RWPE2 (cell line): ENCODE measurements around the gene DLAT.
A peak's percentile ranks its signal among the peaks of the same experiment; 100 is the strongest.

ENCODE experiments used
- ATAC-seq: fragments of 200-7000 bp; cut with Tn5 transposase; 3 replicates; pipeline ENCODE4 v1.9.1; 2021; ENCODE audit warnings: low read depth
- DNase-seq: peaks from one replicate; pipeline ENCODE4 v3.0.0-alpha.2; 2020; ENCODE audit warnings: low spot score
- H3K27ac ChIP-seq: fragments of 450-650 bp; 2 replicates; pipeline ENCODE4 v1.5.1; 2017; ENCODE audit warnings: mild to moderate bottlenecking; ENCODE audit not compliant: poor library complexity, severe bottlenecking
- H3K27me3 ChIP-seq: fragments of 250-450 bp; sonication (Bioruptor Pico); 2 replicates; pipeline ENCODE4 v1.5.1; 2021; ENCODE audit warnings: mild to moderate bottlenecking, moderate library complexity; ENCODE audit not compliant: insufficient read depth, poor library complexity, severe bottlenecking
- H3K36me3 ChIP-seq: fragments of 250-450 bp; sonication (Bioruptor Pico); 2 replicates; pipeline ENCODE4 v1.5.1; 2020; ENCODE audit warnings: low read depth, mild to moderate bottlenecking, moderate library complexity
- H3K4me1 ChIP-seq: fragments of 250-450 bp; sonication (Bioruptor Pico); 2 replicates; pipeline ENCODE4 v1.5.1; 2021; ENCODE audit warnings: mild to moderate bottlenecking, moderate library complexity; ENCODE audit not compliant: insufficient read depth, poor library complexity, severe bottlenecking
- H3K4me3 ChIP-seq: fragments of 250-450 bp; sonication (Bioruptor Pico); 2 replicates; pipeline ENCODE4 v1.5.1; 2021; ENCODE audit warnings: mild to moderate bottlenecking, moderate library complexity; ENCODE audit not compliant: severe bottlenecking
- H3K9me3 ChIP-seq: fragments of 250-450 bp; sonication (Bioruptor Pico); 2 replicates; pipeline ENCODE4 v1.5.1; 2021; ENCODE audit warnings: mild to moderate bottlenecking, moderate library complexity; ENCODE audit not compliant: severe bottlenecking
- TF ChIP-seq, protein P1 (sequence below): fragments of 450-650 bp; IDR thresholded peaks from one replicate; pipeline ENCODE4 v1.5.1; 2017; ENCODE audit warnings: mild to moderate bottlenecking, moderate library complexity; ENCODE audit not compliant: poor library complexity, severe bottlenecking

The DLAT gene

GRCh38 chr11:112049777-112050176 is 24.6 kb downstream of the DLAT start:
- Histone ChIP-seq H3K27ac (peak overlapping the region; percentile 60), H3K4me3 (no peak overlapping the region), H3K36me3 (peaks cover 91% of the 10 kb centered on the region), H3K9me3 (no peaks in the 10 kb centered on the region), H3K27me3 (no peaks in the 10 kb centered on the region), H3K4me1 (peaks cover 17% of the 10 kb centered on the region)
- ATAC-seq (no peak), DNase-seq (no peak)
- TF ChIP-seq, protein P1, sequence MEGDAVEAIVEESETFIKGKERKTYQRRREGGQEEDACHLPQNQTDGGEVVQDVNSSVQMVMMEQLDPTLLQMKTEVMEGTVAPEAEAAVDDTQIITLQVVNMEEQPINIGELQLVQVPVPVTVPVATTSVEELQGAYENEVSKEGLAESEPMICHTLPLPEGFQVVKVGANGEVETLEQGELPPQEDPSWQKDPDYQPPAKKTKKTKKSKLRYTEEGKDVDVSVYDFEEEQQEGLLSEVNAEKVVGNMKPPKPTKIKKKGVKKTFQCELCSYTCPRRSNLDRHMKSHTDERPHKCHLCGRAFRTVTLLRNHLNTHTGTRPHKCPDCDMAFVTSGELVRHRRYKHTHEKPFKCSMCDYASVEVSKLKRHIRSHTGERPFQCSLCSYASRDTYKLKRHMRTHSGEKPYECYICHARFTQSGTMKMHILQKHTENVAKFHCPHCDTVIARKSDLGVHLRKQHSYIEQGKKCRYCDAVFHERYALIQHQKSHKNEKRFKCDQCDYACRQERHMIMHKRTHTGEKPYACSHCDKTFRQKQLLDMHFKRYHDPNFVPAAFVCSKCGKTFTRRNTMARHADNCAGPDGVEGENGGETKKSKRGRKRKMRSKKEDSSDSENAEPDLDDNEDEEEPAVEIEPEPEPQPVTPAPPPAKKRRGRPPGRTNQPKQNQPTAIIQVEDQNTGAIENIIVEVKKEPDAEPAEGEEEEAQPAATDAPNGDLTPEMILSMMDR, result no peak

- Histone ChIP-seq H3K4me1 (peaks cover 17% of the 10 kb centered on the region), H3K4me3 (no peak overlapping the region), H3K27me3 (no peaks in the 10 kb centered on the region), H3K36me3 (peaks cover 84% of the 10 kb centered on the region), H3K9me3 (no peaks in the 10 kb centered on the region), H3K27ac (no peak overlapping the region)
- TF ChIP-seq, protein P1, result no peak
- ATAC-seq (no peak), DNase-seq (no peak)
These were observed 25.5 kb downstream of the DLAT start for GRCh38 chr11:112050721-112051120.

DNA sequence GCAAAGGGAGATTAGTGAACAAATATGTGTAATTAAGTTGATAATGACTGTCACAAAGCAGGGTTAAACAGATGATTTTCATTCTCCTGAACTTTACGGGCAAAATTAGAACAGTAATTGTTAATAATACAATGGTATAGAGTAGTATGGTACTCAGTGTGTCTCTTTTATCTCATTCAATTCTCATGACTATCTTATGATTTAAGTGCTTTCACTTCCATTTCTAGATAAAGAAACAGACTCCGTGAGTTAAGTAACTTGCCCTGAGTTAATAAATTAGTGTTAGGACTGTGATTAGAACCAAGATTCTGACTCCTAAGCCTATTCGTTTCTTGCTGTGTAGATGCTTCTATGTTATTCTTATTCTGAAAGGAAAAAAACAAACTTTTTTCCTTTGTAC is 26.6 kb downstream of the DLAT start:
- Histone ChIP-seq H3K9me3 (no peaks in the 10 kb centered on the region), H3K27me3 (no peaks in the 10 kb centered on the region), H3K36me3 (peaks cover 83% of the 10 kb centered on the region), H3K4me3 (no peak overlapping the region), H3K27ac (no peak overlapping the region), H3K4me1 (peaks cover 17% of the 10 kb centered on the region)
- TF ChIP-seq, protein P1, result no peak
- no peak for DNase-seq
- no peak for ATAC-seq

DNA sequence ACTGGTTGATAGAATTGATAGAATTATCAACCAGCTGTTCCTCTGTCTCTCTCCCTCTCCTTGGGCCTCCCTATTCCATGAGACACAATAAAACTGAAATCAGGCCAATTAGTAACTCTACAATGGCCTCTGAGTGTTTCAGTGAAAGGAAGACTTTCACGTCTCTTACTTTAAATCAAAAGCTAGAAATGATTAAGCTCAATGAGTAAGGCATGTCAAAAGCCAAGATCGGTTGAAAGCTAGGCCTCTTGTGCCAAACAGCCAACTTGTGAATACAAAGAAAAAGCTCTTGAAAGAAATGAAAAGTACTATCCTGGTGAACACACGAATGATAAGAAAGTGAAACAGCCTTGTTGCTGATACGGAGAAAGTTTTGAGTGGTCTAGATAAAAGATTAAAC is 32.0 kb downstream of the DLAT start:
- Histone ChIP-seq H3K9me3 (no peaks in the 10 kb centered on the region), H3K36me3 (peaks cover 78% of the 10 kb centered on the region), H3K27me3 (no peaks in the 10 kb centered on the region), H3K27ac (no peak overlapping the region), H3K4me3 (no peak overlapping the region), H3K4me1 (no peaks in the 10 kb centered on the region)
- TF ChIP-seq, protein P1, result no peak
- ATAC-seq, result no peak
- no peak for DNase-seq

- Histone ChIP-seq H3K4me1 (no peaks in the 10 kb centered on the region), H3K27ac (no peak overlapping the region), H3K4me3 (no peak overlapping the region), H3K36me3 (peaks cover 78% of the 10 kb centered on the region), H3K27me3 (no peaks in the 10 kb centered on the region), H3K9me3 (no peaks in the 10 kb centered on the region)
- no peak for DNase-seq
- TF ChIP-seq, protein P1, result no peak
- ATAC-seq, result no peak
These were observed 32.9 kb downstream of the DLAT start for GRCh38 chr11:112058103-112058502.
